K562 (cell line): ENCODE data around the gene COL1A1.

ENCODE experiments used
- ERF ChIP-seq: fragments of 450-650 bp; formaldehyde crosslinking; IDR thresholded peaks from 2 replicates; pipeline ENCODE4 v1.4.0; 2020; ENCODE audit warnings: mild to moderate bottlenecking, mixed read lengths
- ETV6 ChIP-seq, 3 experiments: fragments of 150-350 bp in 1 of 3; sonication (generic) in 1 of 3; formaldehyde crosslinking in 1 of 3; IDR thresholded peaks; 2 replicates each; pipeline versions ENCODE4 v1.6.1 to v1.8.0; 2014 to 2022; ENCODE audit warnings: borderline replicate concordance in 2 of 3, low read depth in 2 of 3, antibody characterized with exemption in 1 of 3, low read length in 1 of 3, mild to moderate bottlenecking in 1 of 3, missing genetic modification reagents in 1 of 3
- FOXJ3 ChIP-seq: sonication (generic); formaldehyde crosslinking; IDR thresholded peaks from 2 replicates; pipeline ENCODE4 v1.4.0; 2020; ENCODE audit warnings: mild to moderate bottlenecking, missing genetic modification reagents
- FOXK1 ChIP-seq: sonication (generic); formaldehyde crosslinking; IDR thresholded peaks from 2 replicates; pipeline ENCODE4 v1.8.0; 2022; ENCODE audit warnings: missing genetic modification reagents, mild to moderate bottlenecking, borderline replicate concordance
- FOXP1 ChIP-seq: sonication (generic); formaldehyde crosslinking; IDR thresholded peaks from 2 replicates; pipeline ENCODE4 v1.8.0; 2022; ENCODE audit warnings: mild to moderate bottlenecking, missing genetic modification reagents
- KLF16 ChIP-seq: IDR thresholded peaks from 2 replicates; pipeline ENCODE4 v1.6.1; 2016; ENCODE audit warnings: antibody characterized with exemption
- MCM2 ChIP-seq: fragments of 450-650 bp; IDR thresholded peaks from 2 replicates; pipeline ENCODE4 v1.6.1; 2017; ENCODE audit warnings: low read depth, mild to moderate bottlenecking
- RBFOX2 ChIP-seq: fragments of 200-400 bp; formaldehyde crosslinking; IDR thresholded peaks from 2 replicates; pipeline ENCODE4 v1.6.1; 2017; ENCODE audit warnings: low read depth, mild to moderate bottlenecking, low read length, moderate library complexity
- TRIM24 ChIP-seq, 2 experiments: fragments of 450-650 bp; IDR thresholded peaks; 2 replicates each; pipeline ENCODE4 v1.6.1; 2016
- ZKSCAN8 ChIP-seq: fragments of 200-800 bp; sonication (Bioruptor generic); IDR thresholded peaks from 2 replicates; pipeline ENCODE4 v1.6.1; 2016; ENCODE audit warnings: missing genetic modification characterization, missing compliant biosample characterization
- ZSCAN29 ChIP-seq: fragments of 450-650 bp; IDR thresholded peaks from 2 replicates; pipeline ENCODE4 v1.6.1; 2017
- TF ChIP-seq, protein P1 (sequence below): sonication (generic); formaldehyde crosslinking; IDR thresholded peaks from 2 replicates; pipeline ENCODE4 v1.8.1; 2023; ENCODE audit warnings: mild to moderate bottlenecking, missing genetic modification reagents
- TF ChIP-seq, protein P2 (sequence below), 3 experiments: IDR thresholded peaks in 2 of 3; conservative IDR thresholded peaks in 1 of 3; 2 replicates each; pipeline ENCODE4 v1.5.1; 2011 to 2012; ENCODE audit warnings: low read length in 3 of 3, mild to moderate bottlenecking in 3 of 3, control low read depth in 2 of 3, improper control_type of control experiment in 1 of 3, inconsistent platforms in 1 of 3, low read depth in 1 of 3, mixed read lengths in 1 of 3, moderate library complexity in 1 of 3; ENCODE audit not compliant: insufficient read depth in 2 of 3
- TF ChIP-seq, protein P3 (sequence below): conservative IDR thresholded peaks from 2 replicates; pipeline ENCODE4 v1.6.1; 2011; ENCODE audit warnings: low read depth, mild to moderate bottlenecking, low read length; ENCODE audit not compliant: control insufficient read depth

DNA sequence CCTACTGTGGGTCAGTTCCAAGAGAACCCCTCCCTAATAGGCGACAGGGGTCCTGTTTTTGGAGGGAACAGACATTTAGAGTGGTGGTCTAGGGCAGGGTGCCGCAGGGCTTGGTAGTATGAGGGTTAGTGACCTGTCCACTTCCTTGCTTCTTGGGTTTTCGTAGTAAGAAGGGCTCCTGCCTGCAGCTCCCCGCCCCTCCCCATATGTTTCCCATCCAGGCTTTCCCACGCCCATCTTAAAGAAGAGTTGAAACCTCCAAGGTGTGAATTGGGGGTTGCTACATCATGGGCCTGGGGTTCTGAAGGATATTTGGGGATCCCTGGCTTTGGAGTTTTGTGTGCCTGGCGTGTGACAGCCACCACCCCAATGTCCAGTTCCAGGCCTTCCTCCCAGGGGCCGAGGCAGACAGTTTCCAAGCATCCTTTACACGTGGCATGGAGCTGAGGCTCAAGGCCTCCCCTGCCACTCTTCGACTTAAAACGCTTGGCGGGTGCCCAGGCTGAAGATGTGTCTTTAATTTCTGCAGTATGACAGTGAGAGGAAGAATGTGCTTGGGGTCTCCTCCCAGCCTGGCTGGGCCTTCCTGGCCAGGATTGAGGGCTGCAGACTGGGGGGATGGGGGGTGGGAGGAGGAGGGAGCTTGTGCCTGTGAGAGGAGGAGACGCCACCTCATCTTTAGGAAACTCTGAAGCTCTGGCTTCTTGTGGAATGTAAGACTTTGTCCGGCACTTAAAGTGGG lies 2.3 kb upstream of the COL1A1 start:
- TF ChIP-seq ZSCAN29 (no peak), TRIM24 (IDR thresholded peaks at IDR 0.05) (no peak), KLF16 (no peak), ERF (CRISPR knock-in tag) (no peak), MCM2 (no peak), ETV6 (IDR thresholded peaks at IDR 0.05; ENCODE audit: borderline replicate concordance in 1 of 2, low read depth in 2 of 2, low read length in 1 of 2) (no peak), ETV6 (CRISPR knock-in tag; IDR thresholded peaks at IDR 0.05; ENCODE audit: borderline replicate concordance) (no peak), FOXP1 (no peak), ZKSCAN8 (CRISPR knock-in tag) (no peak), FOXK1 (CRISPR knock-in tag) (no peak), FOXJ3 (CRISPR knock-in tag) (no peak), RBFOX2 (no peak)
- TF ChIP-seq, protein P1, sequence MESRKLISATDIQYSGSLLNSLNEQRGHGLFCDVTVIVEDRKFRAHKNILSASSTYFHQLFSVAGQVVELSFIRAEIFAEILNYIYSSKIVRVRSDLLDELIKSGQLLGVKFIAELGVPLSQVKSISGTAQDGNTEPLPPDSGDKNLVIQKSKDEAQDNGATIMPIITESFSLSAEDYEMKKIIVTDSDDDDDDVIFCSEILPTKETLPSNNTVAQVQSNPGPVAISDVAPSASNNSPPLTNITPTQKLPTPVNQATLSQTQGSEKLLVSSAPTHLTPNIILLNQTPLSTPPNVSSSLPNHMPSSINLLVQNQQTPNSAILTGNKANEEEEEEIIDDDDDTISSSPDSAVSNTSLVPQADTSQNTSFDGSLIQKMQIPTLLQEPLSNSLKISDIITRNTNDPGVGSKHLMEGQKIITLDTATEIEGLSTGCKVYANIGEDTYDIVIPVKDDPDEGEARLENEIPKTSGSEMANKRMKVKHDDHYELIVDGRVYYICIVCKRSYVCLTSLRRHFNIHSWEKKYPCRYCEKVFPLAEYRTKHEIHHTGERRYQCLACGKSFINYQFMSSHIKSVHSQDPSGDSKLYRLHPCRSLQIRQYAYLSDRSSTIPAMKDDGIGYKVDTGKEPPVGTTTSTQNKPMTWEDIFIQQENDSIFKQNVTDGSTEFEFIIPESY (CRISPR knock-in tag): no peak
- TF ChIP-seq, protein P2, sequence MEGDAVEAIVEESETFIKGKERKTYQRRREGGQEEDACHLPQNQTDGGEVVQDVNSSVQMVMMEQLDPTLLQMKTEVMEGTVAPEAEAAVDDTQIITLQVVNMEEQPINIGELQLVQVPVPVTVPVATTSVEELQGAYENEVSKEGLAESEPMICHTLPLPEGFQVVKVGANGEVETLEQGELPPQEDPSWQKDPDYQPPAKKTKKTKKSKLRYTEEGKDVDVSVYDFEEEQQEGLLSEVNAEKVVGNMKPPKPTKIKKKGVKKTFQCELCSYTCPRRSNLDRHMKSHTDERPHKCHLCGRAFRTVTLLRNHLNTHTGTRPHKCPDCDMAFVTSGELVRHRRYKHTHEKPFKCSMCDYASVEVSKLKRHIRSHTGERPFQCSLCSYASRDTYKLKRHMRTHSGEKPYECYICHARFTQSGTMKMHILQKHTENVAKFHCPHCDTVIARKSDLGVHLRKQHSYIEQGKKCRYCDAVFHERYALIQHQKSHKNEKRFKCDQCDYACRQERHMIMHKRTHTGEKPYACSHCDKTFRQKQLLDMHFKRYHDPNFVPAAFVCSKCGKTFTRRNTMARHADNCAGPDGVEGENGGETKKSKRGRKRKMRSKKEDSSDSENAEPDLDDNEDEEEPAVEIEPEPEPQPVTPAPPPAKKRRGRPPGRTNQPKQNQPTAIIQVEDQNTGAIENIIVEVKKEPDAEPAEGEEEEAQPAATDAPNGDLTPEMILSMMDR (IDR thresholded peaks at IDR 0.05 in 2 of 3, conservative IDR thresholded peaks at IDR 0.05 in 1 of 3; ENCODE audit: insufficient read depth in 2 of 3, low read depth in 1 of 3, low read length in 3 of 3): no peak
- TF ChIP-seq, protein P3, sequence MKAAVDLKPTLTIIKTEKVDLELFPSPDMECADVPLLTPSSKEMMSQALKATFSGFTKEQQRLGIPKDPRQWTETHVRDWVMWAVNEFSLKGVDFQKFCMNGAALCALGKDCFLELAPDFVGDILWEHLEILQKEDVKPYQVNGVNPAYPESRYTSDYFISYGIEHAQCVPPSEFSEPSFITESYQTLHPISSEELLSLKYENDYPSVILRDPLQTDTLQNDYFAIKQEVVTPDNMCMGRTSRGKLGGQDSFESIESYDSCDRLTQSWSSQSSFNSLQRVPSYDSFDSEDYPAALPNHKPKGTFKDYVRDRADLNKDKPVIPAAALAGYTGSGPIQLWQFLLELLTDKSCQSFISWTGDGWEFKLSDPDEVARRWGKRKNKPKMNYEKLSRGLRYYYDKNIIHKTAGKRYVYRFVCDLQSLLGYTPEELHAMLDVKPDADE: no peak
